Activated naive CD8-positive, alpha-beta T cell treated with anti-CD3 and anti-CD28 coated beads, Interleukin-2, amount 10 ng/mL, durations not matched to agents 7 days and 5 days (primary cell): ENCODE measurements around the gene SDK2. TPM values are rescaled to one million over a fixed set of nuclear protein-coding genes. Genes with fewer than 3 reads are reported as not detected.

Experiments
- ATAC-seq: fragments of 150-1000 bp; cut with Tn5 transposase; one replicate; pipeline ENCODE4 v1.10.0; 2021; ENCODE audit warnings: low read depth, moderate library complexity
- POLR2A ChIA-PET: fragments of 350-600 bp; sonication (Branson Sonifier 250); formaldehyde crosslinking; loops from one replicate; lab custom pipeline; 2021; ENCODE audit warnings: antibody characterized with exemption; lab: Charles Lee
- DNase-seq: peaks from one replicate; pipeline ENCODE4 v3.0.0; 2021
- H3K27ac Mint-ChIP-seq: one replicate; pipeline ENCODE4 v1.8.0; 2022; ENCODE audit warnings: mild to moderate bottlenecking, mixed read lengths
- H3K27me3 Mint-ChIP-seq: one replicate; pipeline ENCODE4 v1.8.0; 2022; ENCODE audit warnings: mild to moderate bottlenecking, moderate library complexity, mixed read lengths
- H3K36me3 Mint-ChIP-seq: one replicate; pipeline ENCODE4 v1.8.0; 2021; ENCODE audit warnings: mild to moderate bottlenecking, mixed read lengths
- H3K4me1 Mint-ChIP-seq: one replicate; pipeline ENCODE4 v1.8.0; 2021; ENCODE audit warnings: mixed read lengths
- H3K4me3 Mint-ChIP-seq: one replicate; pipeline ENCODE4 v1.8.0; 2022; ENCODE audit warnings: mild to moderate bottlenecking, moderate library complexity, mixed read lengths
- H3K9me3 Mint-ChIP-seq: one replicate; pipeline ENCODE4 v1.8.0; 2021; ENCODE audit warnings: mixed read lengths
- total RNA-seq, 2 experiments: library from RNA; stranded (reverse); gene quantifications; one replicate each; pipeline ENCODE4 v1.2.3, GENCODE V29; 2021

The SDK2 gene
- total RNA-seq, 2 experiments from 2014 or later = 29.3 to 31.1 TPM

DNA sequence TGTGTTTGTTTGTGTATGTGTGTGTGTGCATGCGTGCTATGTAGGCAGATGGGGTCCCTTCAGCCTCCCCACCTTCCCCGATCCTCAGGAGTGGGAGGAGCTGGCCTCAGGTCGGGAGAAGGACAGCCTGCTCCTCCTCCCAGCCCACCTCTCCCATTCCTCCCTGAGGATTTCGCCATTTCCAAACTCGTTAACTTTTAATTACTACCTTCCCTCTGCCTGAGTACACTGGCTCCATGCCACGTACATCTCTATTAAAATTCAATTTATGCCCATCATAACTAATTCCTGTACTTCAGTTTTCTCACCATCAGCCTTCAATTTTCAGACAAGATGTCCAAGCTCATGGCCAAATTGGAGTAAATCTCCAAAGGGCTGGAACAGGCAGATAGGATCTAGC, 148.6 kb downstream of the SDK2 start:
- H3K27me3 Mint-ChIP-seq = no peaks in the 10 kb centered on the region
- no peak for ATAC-seq
- no peaks in the 10 kb centered on the region for H3K9me3 Mint-ChIP-seq
- no peak overlapping the region for H3K4me3 Mint-ChIP-seq
- H3K36me3 Mint-ChIP-seq = no peaks in the 10 kb centered on the region
- H3K4me1 Mint-ChIP-seq = no peaks in the 10 kb centered on the region
- POLR2A ChIA-PET = no interaction called here
- H3K27ac Mint-ChIP-seq = no peak overlapping the region
- DNase-seq = no peak

DNA sequence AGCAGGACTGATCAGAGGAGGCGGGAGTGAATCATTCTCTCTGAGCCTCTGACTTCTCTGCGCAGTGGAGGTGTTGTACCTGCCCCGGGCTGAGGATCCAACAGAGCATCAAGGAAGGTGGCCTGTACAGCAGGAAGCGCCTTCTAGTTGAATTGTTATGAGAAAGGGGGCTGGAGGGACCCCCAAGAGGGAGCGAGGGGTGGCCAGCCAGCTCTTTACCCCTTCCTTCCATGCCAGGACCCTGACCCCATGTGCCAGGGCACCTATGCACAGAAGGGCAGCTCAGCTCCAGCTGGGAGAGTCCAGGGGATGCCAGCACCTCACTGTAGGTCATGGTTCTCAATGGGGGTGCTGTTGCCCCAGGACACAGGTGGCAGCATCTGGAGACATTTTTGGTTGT, 149.3 kb downstream of the SDK2 start:
- Mint-ChIP-seq H3K9me3 (no peaks in the 10 kb centered on the region), H3K27ac (no peak overlapping the region), H3K4me1 (no peaks in the 10 kb centered on the region), H3K36me3 (no peaks in the 10 kb centered on the region), H3K4me3 (no peak overlapping the region), H3K27me3 (no peaks in the 10 kb centered on the region)
- no peak for DNase-seq
- POLR2A ChIA-PET = no interaction called here
- ATAC-seq = no peak

DNA sequence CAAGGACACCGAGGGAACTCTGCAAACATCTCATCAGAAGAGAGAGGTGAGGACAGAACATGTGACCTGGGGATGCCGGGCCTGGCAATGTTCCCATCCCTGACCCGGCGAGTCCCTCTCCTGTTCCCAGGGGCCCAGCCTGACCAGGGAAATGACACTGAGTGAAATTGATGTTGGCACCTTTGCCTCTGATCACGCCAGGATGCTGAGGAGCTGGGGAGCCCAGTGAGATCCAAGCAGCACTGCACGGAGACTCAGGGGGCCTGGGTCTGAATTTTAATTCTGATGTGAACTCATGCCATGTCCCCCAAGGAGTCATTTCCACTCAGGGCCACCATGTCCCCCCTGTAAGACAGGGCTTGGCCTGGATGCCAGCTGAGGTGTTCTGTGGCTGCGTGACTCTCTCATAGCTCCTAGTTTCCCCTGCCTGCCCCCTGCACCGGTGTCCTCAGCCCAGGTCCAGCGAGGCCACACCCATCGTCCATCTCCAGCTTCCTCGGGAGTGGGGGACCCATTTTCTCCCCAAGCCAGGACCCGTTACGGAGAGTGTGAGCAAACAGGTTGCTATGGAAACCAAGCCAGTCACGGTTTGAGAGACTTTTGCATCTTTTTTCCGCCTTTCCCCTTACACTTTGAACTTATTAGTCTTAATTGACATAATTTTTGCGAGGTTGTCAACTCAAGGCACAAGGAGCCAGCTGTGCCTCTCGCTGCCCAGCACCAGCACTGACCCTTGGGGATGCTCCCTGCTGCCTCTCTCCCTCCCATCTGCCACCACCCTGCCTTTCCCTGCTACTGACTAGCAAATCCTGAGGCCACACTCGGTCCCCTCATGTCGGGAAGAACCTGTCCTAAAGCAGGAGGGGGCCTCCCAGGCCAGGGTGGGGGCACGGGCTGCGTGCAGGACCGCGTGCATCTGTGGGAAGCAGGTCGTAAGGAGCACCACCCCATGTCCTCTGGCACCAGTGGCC, 150.0 kb downstream of the SDK2 start:
- Mint-ChIP-seq H3K27ac (no peak overlapping the region), H3K36me3 (no peaks in the 10 kb centered on the region), H3K4me1 (no peaks in the 10 kb centered on the region), H3K9me3 (no peaks in the 10 kb centered on the region), H3K27me3 (no peaks in the 10 kb centered on the region), H3K4me3 (no peak overlapping the region)
- DNase-seq (no peak), ATAC-seq (no peak)
- POLR2A ChIA-PET = no interaction called here

DNA sequence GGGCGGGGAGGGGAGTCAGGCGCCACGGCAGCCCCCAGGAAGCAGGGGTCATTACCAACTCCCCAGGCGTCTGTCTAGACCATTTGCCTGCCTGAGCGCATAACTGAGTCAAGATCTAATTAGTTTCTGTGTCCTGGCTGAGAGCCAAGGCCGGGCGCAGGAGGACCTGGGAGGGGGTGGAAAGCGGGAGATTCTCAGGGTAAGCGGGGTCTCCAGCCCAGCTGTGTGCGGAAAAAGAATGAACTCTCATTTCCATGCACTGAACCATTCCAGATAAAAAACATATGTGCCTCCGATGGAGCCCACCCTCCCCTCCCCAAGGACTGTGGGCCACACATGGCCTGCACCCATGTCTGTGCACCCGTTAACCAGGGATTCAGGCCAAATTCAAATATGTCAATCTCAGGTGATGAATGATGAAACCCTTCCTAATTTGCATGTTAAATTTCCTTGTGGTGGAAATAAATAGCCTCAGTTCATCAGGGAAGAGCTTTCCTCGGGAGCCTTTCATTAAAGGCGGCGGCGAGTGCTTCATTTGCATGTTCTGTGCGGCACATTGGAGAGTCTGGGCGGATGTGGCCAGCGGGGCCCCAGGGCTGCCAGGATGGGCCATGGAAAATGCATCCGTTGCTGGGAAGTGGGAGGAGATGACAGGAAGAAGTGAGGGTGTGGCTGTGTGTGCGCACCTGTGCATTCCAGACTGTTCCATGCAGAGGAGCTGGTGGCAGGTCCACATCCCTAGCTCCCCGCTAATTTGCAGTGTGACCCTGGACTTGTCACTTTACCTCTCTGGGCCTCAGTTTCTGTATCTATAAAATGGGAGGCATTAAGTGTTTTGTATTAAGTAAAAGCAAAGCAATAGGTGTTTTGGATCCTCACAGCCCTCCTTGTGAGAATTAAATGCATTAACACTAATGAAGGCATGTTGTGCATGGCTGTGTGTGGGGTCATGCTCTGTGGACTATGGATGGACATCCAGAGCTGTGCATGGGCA, 151.1 kb downstream of the SDK2 start:
- no peaks in the 10 kb centered on the region for H3K4me1 Mint-ChIP-seq
- no peak for DNase-seq
- H3K9me3 Mint-ChIP-seq = no peaks in the 10 kb centered on the region
- no peaks in the 10 kb centered on the region for H3K27me3 Mint-ChIP-seq
- no peak for ATAC-seq
- POLR2A ChIA-PET = no interaction called here
- peaks cover under 1% of the 10 kb centered on the region for H3K36me3 Mint-ChIP-seq
- no peak overlapping the region for H3K27ac Mint-ChIP-seq
- H3K4me3 Mint-ChIP-seq = no peak overlapping the region

DNA sequence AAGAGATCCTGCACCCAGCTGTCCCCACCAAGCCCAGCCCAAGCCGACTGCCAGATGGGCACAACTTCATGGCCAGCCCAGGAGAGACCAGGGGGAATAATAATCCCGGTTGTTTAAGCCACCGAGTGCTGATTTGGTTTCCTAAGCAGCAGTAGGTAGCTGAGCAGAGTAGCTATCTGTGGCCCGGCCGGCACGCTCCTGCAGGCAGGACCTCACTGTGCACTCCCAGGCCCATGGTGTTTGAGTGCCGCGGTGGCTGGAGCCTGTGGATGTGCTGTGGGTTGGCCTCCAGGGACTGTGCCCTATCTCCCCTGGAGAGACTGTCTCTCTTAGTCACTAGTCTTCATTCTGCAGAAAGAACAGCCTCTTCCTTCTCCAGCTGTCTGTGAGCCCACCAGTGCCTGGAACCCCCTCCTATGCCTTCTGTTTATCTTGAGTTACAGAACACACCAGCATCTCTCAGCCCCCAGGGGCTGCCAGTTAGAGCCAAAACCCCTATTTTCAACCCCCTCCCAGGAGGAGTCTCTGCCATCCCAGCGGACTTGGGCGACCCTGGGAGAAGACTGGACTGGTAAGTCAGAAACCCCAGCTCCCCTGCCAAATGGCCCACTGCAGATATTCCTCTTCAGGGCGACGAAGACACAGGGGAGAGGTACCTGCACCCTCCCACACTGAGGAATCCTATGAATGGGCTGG, 152.0 kb downstream of the SDK2 start:
- H3K4me3 Mint-ChIP-seq = no peak overlapping the region
- ATAC-seq (no peak), DNase-seq (no peak)
- no peaks in the 10 kb centered on the region for H3K9me3 Mint-ChIP-seq
- peaks cover 2% of the 10 kb centered on the region for H3K36me3 Mint-ChIP-seq
- POLR2A ChIA-PET = no interaction called here
- H3K27ac Mint-ChIP-seq = no peak overlapping the region
- H3K4me1 Mint-ChIP-seq = no peaks in the 10 kb centered on the region
- no peaks in the 10 kb centered on the region for H3K27me3 Mint-ChIP-seq

DNA sequence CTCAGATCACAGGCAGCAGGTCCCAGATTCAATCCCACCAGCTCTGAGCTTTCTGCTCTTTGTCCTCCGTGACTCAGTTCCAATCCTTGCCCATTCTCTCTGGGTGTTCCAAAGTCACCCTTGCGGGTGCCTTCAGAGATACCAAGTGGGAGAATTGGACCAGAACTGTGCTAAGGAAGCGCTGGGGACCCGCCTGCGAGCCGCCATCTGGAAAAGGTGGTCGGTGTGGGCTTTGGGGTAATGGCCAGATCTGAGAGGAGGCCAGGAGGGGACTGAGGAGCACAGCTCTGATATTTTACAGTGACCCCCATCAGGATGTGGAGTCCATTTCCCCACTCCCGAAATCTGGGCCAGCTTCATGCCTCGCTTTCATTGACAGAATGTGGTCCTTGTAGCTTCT, 152.6 kb downstream of the SDK2 start:
- Mint-ChIP-seq H3K4me3 (no peak overlapping the region), H3K4me1 (no peaks in the 10 kb centered on the region), H3K27ac (no peak overlapping the region), H3K9me3 (no peaks in the 10 kb centered on the region), H3K36me3 (peaks cover 2% of the 10 kb centered on the region), H3K27me3 (no peaks in the 10 kb centered on the region)
- POLR2A ChIA-PET = no interaction called here
- DNase-seq (no peak), ATAC-seq (no peak)

DNA sequence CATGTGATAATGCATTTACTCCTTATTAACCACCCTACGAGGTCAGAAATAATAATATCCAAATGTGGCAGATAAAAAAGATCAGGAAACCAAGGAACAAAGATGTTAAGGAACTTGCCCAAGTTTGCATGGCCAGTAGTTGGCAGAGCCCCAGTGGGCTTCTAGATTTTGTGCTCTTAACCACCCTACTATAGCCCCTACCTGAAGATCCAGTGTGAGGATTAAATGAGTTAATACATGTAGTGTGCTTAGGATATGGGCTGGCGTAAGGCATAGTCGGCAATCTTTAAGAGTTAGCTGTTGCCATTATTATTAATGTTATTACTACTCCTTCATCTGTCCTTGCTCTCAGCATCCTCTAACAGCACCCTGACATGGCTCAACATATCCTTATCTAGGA, 153.4 kb downstream of the SDK2 start:
- POLR2A ChIA-PET = interaction anchor here (0.7 kb wide), 1 partner anchor 615 kb away, joined by 3 read pairs; no protein-coding TSS in a partner anchor
- peaks cover 5% of the 10 kb centered on the region for H3K9me3 Mint-ChIP-seq
- no peak for DNase-seq
- no peaks in the 10 kb centered on the region for H3K27me3 Mint-ChIP-seq
- no peak for ATAC-seq
- no peak overlapping the region for H3K27ac Mint-ChIP-seq
- H3K36me3 Mint-ChIP-seq = peaks cover 8% of the 10 kb centered on the region
- H3K4me3 Mint-ChIP-seq = no peak overlapping the region
- H3K4me1 Mint-ChIP-seq = no peaks in the 10 kb centered on the region

DNA sequence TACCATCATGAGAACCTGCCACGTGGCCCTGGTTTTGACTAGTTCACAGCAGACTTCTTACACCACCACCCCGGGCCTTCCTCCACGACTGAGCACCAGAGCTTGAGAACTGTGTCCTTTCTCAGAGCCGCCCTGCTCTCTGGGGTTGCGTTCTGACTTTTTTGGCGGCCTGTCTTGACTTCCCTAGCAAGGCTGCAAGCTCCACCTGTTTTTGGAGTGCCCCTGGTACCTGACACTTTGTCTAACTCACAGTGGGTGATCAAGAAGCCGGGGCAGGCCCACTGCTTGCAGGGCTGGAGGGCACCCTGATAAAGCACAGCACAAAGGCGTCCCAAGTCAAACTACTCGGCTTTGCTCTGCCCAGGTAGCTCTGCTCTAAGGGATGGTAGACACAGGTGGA, 154.3 kb downstream of the SDK2 start:
- no peaks in the 10 kb centered on the region for H3K27me3 Mint-ChIP-seq
- no peaks in the 10 kb centered on the region for H3K4me1 Mint-ChIP-seq
- peaks cover 9% of the 10 kb centered on the region for H3K9me3 Mint-ChIP-seq
- DNase-seq = no peak
- H3K4me3 Mint-ChIP-seq = no peak overlapping the region
- no peak for ATAC-seq
- H3K27ac Mint-ChIP-seq = no peak overlapping the region
- peaks cover 17% of the 10 kb centered on the region for H3K36me3 Mint-ChIP-seq
- POLR2A ChIA-PET = no interaction called here

DNA sequence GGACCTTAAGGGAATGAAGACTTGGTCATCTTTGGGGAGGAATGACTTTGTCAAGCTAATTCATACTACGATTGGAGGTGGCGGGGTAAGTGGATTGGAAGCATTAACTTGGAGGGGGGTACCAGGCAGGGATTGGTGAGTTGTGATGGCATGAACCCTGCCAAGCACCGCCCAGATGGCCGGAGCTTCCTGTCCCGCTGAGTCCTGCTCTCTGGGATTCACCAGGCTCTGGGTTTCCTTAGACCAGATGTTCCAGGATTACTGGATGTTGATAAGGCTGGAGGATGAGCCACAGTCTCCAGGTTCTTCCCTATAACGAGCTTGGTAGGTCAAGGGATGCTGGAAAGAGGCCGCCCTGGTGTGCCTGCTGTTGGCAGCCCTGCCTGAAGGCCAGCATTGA, 154.9 kb downstream of the SDK2 start:
- Mint-ChIP-seq H3K4me1 (no peaks in the 10 kb centered on the region), H3K9me3 (peaks cover 13% of the 10 kb centered on the region), H3K36me3 (peaks cover 19% of the 10 kb centered on the region), H3K27ac (no peak overlapping the region), H3K27me3 (no peaks in the 10 kb centered on the region), H3K4me3 (no peak overlapping the region)
- ATAC-seq = no peak
- DNase-seq = no peak
- POLR2A ChIA-PET = no interaction called here

DNA sequence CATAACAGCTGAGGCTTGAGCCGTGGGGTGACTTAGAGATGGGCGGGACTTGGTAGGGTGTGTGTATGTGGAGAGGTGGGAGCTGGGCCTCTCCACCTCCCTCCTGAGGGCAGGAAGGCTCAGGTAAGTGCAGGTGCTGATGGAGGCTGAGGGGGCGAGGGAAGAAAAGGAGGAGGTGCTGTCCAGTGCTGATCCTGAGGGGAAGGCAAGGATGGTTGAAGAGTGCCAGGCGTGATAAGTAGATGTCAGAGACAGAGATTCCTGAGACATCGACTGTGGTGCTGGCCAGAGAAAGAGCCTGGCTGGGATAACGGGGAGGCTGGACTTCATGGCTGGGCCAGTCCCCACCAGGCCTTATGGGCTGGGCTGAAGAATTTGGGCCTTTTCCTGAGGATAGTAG, 159.1 kb downstream of the SDK2 start:
- Mint-ChIP-seq H3K4me3 (no peak overlapping the region), H3K27ac (no peak overlapping the region), H3K27me3 (no peaks in the 10 kb centered on the region), H3K9me3 (peaks cover 13% of the 10 kb centered on the region), H3K4me1 (peaks cover 2% of the 10 kb centered on the region), H3K36me3 (peaks cover 19% of the 10 kb centered on the region)
- ATAC-seq = no peak
- POLR2A ChIA-PET = no interaction called here
- no peak for DNase-seq

DNA sequence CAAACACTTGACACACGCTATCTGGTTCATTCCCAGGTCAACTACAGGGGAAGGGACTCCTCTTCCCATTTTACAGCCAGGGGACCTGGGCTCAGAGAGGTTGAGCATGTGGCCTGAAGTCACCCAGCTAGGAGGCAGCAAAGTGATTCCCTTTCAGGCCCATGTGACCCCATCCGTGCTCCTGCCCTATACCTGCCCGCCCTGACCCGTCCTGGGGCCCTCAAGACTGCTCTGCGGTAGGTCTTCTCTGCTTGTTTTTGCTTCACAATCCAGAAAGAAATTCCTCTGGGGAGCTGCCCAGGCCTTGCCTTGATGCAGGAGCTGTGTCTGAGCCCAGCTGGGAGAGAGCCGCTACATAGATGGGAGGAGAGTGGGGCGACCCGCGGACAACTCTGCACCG, 161.4 kb downstream of the SDK2 start:
- peaks cover 2% of the 10 kb centered on the region for H3K4me1 Mint-ChIP-seq
- no peak overlapping the region for H3K27ac Mint-ChIP-seq
- H3K36me3 Mint-ChIP-seq = peaks cover 17% of the 10 kb centered on the region
- no peaks in the 10 kb centered on the region for H3K27me3 Mint-ChIP-seq
- ATAC-seq = no peak
- POLR2A ChIA-PET = no interaction called here
- H3K4me3 Mint-ChIP-seq = no peak overlapping the region
- peaks cover 13% of the 10 kb centered on the region for H3K9me3 Mint-ChIP-seq
- DNase-seq = no peak

DNA sequence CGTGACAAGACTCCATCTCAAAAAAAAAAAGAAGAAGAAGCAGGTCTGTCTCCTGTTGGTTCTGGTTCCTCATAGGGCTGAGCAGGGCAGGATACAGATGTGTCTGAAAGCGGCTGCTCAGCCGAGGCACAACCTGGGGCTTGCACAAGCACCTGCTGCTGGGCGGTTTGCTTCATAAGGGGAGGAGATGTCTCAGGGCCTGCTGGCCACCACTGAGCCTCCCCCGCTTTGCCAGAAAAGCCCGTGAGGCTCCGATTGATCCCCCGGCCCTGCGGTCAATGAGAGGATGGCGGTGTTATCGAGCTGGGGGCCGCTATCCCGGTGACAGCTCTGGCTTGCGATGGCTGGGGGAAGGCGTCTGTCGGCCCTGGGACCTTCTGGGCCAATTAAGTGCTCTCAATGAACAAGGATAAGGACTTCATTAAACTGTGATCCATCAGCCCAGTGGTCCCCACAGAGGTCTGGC, 162.0 kb downstream of the SDK2 start:
- ATAC-seq (no peak), DNase-seq (no peak)
- Mint-ChIP-seq H3K27ac (no peak overlapping the region), H3K4me1 (peaks cover 2% of the 10 kb centered on the region), H3K27me3 (no peaks in the 10 kb centered on the region), H3K9me3 (peaks cover 13% of the 10 kb centered on the region), H3K4me3 (no peak overlapping the region), H3K36me3 (peaks cover 17% of the 10 kb centered on the region)
- POLR2A ChIA-PET = no interaction called here

DNA sequence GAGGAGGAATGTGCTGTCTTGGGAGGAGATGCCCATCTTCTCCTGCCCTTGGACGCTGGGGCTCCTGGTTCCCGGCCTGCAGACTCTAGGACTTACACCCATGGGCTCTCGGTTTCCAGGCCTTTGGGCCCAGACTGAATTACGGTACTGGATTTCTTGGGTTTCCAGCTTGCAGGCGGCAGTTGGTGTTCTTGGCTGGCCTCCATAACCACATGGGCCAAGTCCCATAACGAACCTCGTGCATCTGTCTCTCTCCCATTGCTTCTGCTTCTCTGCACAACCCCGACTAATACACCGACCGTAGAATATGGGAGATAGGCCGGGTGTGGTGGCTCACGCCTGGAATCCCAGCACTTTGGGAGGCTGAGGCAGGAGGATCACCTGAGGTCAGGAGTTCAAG, 162.6 kb downstream of the SDK2 start:
- peaks cover 13% of the 10 kb centered on the region for H3K9me3 Mint-ChIP-seq
- POLR2A ChIA-PET = no interaction called here
- no peak overlapping the region for H3K4me3 Mint-ChIP-seq
- peaks cover 2% of the 10 kb centered on the region for H3K4me1 Mint-ChIP-seq
- ATAC-seq (no peak), DNase-seq (no peak)
- no peaks in the 10 kb centered on the region for H3K27me3 Mint-ChIP-seq
- H3K36me3 Mint-ChIP-seq = peaks cover 17% of the 10 kb centered on the region
- H3K27ac Mint-ChIP-seq = no peak overlapping the region
